GM12892 (cell line): Measurements from ENCODE around the gene NFIX.

Source experiments
- POLR2A ChIP-seq: IDR thresholded peaks from 2 replicates; pipeline ENCODE4 v1.6.1; 2011; ENCODE audit warnings: low read depth, low read length, control low read depth
- TAF1 ChIP-seq: IDR thresholded peaks from 2 replicates; pipeline ENCODE4 v1.6.1; 2011; ENCODE audit warnings: low read depth, mild to moderate bottlenecking, control low read depth, low read length, borderline replicate concordance

GRCh38 chr19:12946092-12946721, 49.1 kb upstream of the NFIX start:
- TF ChIP-seq TAF1 (no peak), POLR2A (no peak)
